Neural cell (in vitro differentiated cells): ENCODE data around the gene MBD3. TPM values are rescaled to one million over a fixed set of nuclear protein-coding genes. Genes with fewer than 3 reads are reported as not detected.

Experiments used
- H2AFZ ChIP-seq: fragments of 200-600, 300-800 bp; sonication (generic), shearing (Covaris generic); 2 replicates; pipeline ENCODE4 v1.6.0; 2014; ENCODE audit warnings: low read depth, mild to moderate bottlenecking, antibody characterized with exemption, low read length, moderate library complexity
- H3F3A ChIP-seq: fragments of 200-600 bp; shearing (Covaris generic); 2 replicates; pipeline ENCODE4 v1.6.1; 2016; ENCODE audit warnings: mild to moderate bottlenecking, moderate library complexity, mixed read lengths, antibody characterized with exemption, low read length; ENCODE audit not compliant: insufficient read depth, poor library complexity, severe bottlenecking
- H3K27ac ChIP-seq: fragments of 200-600, 300-800 bp; sonication (generic), shearing (Covaris generic); 2 replicates; pipeline ENCODE4 v1.5.1; 2014; ENCODE audit warnings: mild to moderate bottlenecking, low read length, moderate library complexity
- H3K27me3 ChIP-seq: fragments of 300-800, 200-600 bp; sonication (generic), shearing (Covaris generic); 2 replicates; pipeline ENCODE4 v1.6.0; 2014; ENCODE audit warnings: mild to moderate bottlenecking, low read depth, low read length, moderate library complexity; ENCODE audit not compliant: insufficient read depth
- H3K36me3 ChIP-seq: fragments of 300-800, 200-600 bp; sonication (generic), shearing (Covaris generic); 2 replicates; pipeline ENCODE4 v1.5.1; 2014; ENCODE audit warnings: mild to moderate bottlenecking, antibody characterized with exemption, low read length, moderate library complexity; ENCODE audit not compliant: insufficient read depth
- H3K4me2 ChIP-seq: fragments of 300-800, 200-600 bp; sonication (generic), shearing (Covaris generic); 2 replicates; pipeline ENCODE4 v1.6.0; 2014; ENCODE audit warnings: mild to moderate bottlenecking, low read length
- H3K4me3 ChIP-seq: fragments of 300-800, 200-600 bp; sonication (generic), shearing (Covaris generic); 2 replicates; pipeline ENCODE4 v1.5.1; 2014; ENCODE audit warnings: mild to moderate bottlenecking, low read length, moderate library complexity
- H3K79me2 ChIP-seq: fragments of 200-600 bp; shearing (Covaris generic); replicated peaks from 2 replicates; pipeline ENCODE4 v1.6.0; 2014; ENCODE audit warnings: mild to moderate bottlenecking, low read length, moderate library complexity; ENCODE audit not compliant: insufficient read depth
- H3K9ac ChIP-seq: fragments of 300-800, 200-600 bp; sonication (generic), shearing (Covaris generic); 2 replicates; pipeline ENCODE4 v1.6.1; 2016; ENCODE audit warnings: mild to moderate bottlenecking, low read length, mixed read lengths
- H3K9me2 ChIP-seq: fragments of 200-600 bp; shearing (Covaris generic); 2 replicates; pipeline ENCODE4 v1.6.1; 2016; ENCODE audit warnings: mild to moderate bottlenecking, low read length, mixed read lengths; ENCODE audit not compliant: insufficient read depth
- H3K9me3 ChIP-seq: fragments of 200-600, 300-800 bp; sonication (generic), shearing (Covaris generic); 2 replicates; pipeline ENCODE4 v1.6.1; 2016; ENCODE audit warnings: mild to moderate bottlenecking, mixed run types, low read length, moderate library complexity, mixed read lengths
- H4K20me1 ChIP-seq: fragments of 200-600 bp; shearing (Covaris generic); 2 replicates; pipeline ENCODE4 v1.6.1; 2016; ENCODE audit warnings: mild to moderate bottlenecking, mixed run types; ENCODE audit not compliant: insufficient read depth
- EP300 ChIP-seq: fragments of 450-650 bp; conservative IDR thresholded peaks from 2 replicates; pipeline ENCODE4 v1.6.1; 2014; ENCODE audit warnings: antibody characterized with exemption, mild to moderate bottlenecking, moderate library complexity; ENCODE audit not compliant: poor library complexity, severe bottlenecking
- EZH2 ChIP-seq: fragments of 200-600, 300-800 bp; shearing (Covaris generic), sonication (generic); IDR thresholded peaks from 2 replicates; pipeline ENCODE4 v1.6.1; 2014; ENCODE audit warnings: antibody characterized with exemption, low read length, borderline replicate concordance, mild to moderate bottlenecking; ENCODE audit not compliant: insufficient read depth, poor library complexity, severe bottlenecking
- MXI1 ChIP-seq: fragments of 450-650 bp; conservative IDR thresholded peaks from 2 replicates; pipeline ENCODE4 v1.6.1; 2014; ENCODE audit warnings: antibody characterized with exemption, mild to moderate bottlenecking; ENCODE audit not compliant: poor library complexity, severe bottlenecking
- POLR2AphosphoS5 ChIP-seq: IDR thresholded peaks from 2 replicates; pipeline ENCODE4 v1.6.1; 2012
- RAD21 ChIP-seq: fragments of 450-650 bp; conservative IDR thresholded peaks from 2 replicates; pipeline ENCODE4 v1.6.1; 2014; ENCODE audit warnings: antibody characterized with exemption, mild to moderate bottlenecking, moderate library complexity
- SMC3 ChIP-seq: fragments of 450-650 bp; conservative IDR thresholded peaks from 2 replicates; pipeline ENCODE4 v1.6.1; 2014; ENCODE audit warnings: antibody characterized with exemption, mild to moderate bottlenecking, moderate library complexity; ENCODE audit not compliant: poor library complexity
- TAF1 ChIP-seq: IDR thresholded peaks from 2 replicates; pipeline ENCODE4 v1.6.1; 2012; ENCODE audit warnings: low read depth
- polyA plus RNA-seq: library from polyadenylated mRNA; depleted of rRNA; stranded (reverse); fragments of >200 nt; gene quantifications from 2 replicates; pipeline ENCODE4 v1.2.3, GENCODE V29; 2014
- TF ChIP-seq, protein P1 (sequence below): IDR thresholded peaks from 2 replicates; pipeline ENCODE4 v1.6.1; 2012; ENCODE audit warnings: borderline replicate concordance
- TF ChIP-seq, protein P2 (sequence below): fragments of 450-650 bp; IDR thresholded peaks from 2 replicates; pipeline ENCODE4 v1.5.1; 2014; ENCODE audit warnings: antibody characterized with exemption, mild to moderate bottlenecking, moderate library complexity; ENCODE audit not compliant: poor library complexity, severe bottlenecking

The MBD3 gene
- polyA plus RNA-seq, 1 donor from 2014 or later, result 80.1 TPM

DNA sequence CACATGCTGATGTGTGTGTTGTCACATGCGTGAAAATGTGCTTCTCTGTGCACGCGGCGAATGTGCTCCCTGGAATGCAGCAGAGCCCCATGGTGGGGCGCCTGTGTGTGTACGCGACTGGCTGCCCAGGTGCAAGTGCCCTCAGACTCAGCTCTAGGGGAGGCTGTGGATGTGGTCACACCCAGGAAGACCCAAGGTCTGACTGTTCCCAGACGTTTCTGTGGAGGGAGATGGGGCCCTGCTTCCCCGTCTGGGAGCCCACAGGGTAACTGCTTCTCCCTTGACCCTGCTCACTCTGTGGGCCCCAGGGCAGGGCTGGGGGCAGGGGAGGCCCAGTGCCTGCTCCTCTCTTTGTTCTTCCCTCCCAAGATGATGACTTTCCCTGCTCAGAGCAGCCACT is 20.5 kb upstream of the MBD3 start:
- Histone ChIP-seq H3F3A (no peaks in the 10 kb centered on the region), H4K20me1 (no peaks in the 10 kb centered on the region), H2AFZ (no peak overlapping the region), H3K36me3 (peaks cover 11% of the 10 kb centered on the region), H3K27ac (no peak overlapping the region), H3K9me3 (no peaks in the 10 kb centered on the region), H3K4me2 (no peak overlapping the region), H3K79me2 (no peaks in the 10 kb centered on the region), H3K4me3 (no peak overlapping the region), H3K27me3 (no peaks in the 10 kb centered on the region), H3K9me2 (no peaks in the 10 kb centered on the region), H3K9ac (no peak overlapping the region)
- no peak for TF ChIP-seq EZH2
- TF ChIP-seq EP300, result no peak

DNA sequence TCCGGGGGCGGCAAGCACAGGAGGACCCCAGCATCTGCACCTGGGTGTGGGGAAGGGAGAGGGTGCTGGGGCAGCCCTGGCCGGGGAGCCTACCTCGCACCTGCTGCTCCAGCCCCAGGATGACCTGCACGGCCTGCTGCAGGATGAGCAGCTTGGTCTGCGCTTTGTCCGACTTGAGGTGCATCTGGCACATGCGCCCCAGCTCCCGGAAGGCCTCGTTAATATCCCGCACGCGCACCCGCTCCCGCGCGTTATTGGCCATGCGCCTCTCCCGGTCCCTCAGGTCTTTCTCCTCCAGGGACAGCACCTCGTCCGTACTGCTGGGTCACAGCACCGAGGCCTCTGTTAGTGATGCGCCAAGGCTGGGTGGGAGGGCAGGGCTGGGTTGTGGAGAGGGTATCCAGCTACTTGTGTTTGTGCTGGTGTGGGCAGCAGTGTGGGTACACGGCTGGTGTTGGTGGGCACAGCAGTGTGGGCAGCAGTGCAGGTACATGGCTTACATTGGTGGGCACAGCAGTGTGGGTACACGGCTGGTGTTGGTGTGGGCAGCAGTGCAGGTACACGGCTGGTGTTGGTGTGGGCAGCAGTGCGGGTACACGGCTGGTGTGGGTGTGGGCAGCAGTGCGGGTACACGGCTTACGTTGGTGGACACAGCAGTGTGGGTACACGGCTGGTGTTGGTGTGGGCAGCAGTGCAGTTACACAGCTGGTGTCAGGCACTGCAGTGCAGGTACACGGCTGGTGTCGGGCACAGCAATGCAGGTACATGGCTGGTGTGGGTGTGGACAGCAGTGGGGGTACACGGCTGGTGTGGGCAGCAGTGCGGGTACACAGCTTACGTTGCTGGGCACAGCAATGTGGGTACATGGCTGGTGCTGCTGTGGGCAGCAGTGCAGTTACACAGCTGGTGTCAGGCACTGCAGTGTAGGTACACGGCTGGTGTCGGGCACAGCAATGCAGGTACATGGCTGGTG is 19.7 kb upstream of the MBD3 start:
- Histone ChIP-seq H3K4me3 (no peak overlapping the region), H3K9me3 (no peaks in the 10 kb centered on the region), H3F3A (no peaks in the 10 kb centered on the region), H3K36me3 (peaks cover 11% of the 10 kb centered on the region), H2AFZ (no peak overlapping the region), H3K4me2 (no peak overlapping the region), H3K79me2 (no peaks in the 10 kb centered on the region), H3K27ac (no peak overlapping the region), H4K20me1 (no peaks in the 10 kb centered on the region), H3K9ac (no peak overlapping the region), H3K9me2 (no peaks in the 10 kb centered on the region), H3K27me3 (no peaks in the 10 kb centered on the region)
- TF ChIP-seq MXI1 (no peak), EZH2 (no peak), EP300 (no peak), SMC3 (no peak), RAD21 (no peak), TAF1 (no peak), POLR2AphosphoS5 (no peak)
- TF ChIP-seq, protein P1, sequence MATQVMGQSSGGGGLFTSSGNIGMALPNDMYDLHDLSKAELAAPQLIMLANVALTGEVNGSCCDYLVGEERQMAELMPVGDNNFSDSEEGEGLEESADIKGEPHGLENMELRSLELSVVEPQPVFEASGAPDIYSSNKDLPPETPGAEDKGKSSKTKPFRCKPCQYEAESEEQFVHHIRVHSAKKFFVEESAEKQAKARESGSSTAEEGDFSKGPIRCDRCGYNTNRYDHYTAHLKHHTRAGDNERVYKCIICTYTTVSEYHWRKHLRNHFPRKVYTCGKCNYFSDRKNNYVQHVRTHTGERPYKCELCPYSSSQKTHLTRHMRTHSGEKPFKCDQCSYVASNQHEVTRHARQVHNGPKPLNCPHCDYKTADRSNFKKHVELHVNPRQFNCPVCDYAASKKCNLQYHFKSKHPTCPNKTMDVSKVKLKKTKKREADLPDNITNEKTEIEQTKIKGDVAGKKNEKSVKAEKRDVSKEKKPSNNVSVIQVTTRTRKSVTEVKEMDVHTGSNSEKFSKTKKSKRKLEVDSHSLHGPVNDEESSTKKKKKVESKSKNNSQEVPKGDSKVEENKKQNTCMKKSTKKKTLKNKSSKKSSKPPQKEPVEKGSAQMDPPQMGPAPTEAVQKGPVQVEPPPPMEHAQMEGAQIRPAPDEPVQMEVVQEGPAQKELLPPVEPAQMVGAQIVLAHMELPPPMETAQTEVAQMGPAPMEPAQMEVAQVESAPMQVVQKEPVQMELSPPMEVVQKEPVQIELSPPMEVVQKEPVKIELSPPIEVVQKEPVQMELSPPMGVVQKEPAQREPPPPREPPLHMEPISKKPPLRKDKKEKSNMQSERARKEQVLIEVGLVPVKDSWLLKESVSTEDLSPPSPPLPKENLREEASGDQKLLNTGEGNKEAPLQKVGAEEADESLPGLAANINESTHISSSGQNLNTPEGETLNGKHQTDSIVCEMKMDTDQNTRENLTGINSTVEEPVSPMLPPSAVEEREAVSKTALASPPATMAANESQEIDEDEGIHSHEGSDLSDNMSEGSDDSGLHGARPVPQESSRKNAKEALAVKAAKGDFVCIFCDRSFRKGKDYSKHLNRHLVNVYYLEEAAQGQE, result no peak
- TF ChIP-seq, protein P2, sequence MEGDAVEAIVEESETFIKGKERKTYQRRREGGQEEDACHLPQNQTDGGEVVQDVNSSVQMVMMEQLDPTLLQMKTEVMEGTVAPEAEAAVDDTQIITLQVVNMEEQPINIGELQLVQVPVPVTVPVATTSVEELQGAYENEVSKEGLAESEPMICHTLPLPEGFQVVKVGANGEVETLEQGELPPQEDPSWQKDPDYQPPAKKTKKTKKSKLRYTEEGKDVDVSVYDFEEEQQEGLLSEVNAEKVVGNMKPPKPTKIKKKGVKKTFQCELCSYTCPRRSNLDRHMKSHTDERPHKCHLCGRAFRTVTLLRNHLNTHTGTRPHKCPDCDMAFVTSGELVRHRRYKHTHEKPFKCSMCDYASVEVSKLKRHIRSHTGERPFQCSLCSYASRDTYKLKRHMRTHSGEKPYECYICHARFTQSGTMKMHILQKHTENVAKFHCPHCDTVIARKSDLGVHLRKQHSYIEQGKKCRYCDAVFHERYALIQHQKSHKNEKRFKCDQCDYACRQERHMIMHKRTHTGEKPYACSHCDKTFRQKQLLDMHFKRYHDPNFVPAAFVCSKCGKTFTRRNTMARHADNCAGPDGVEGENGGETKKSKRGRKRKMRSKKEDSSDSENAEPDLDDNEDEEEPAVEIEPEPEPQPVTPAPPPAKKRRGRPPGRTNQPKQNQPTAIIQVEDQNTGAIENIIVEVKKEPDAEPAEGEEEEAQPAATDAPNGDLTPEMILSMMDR, result no peak
